Loucy (cell line): Measurements from ENCODE around the gene AUH.

Experiments used
- H2AFZ ChIP-seq: fragments of 200-600 bp; sonication (generic); 2 replicates; pipeline ENCODE4 v1.6.0; 2016; ENCODE audit warnings: antibody characterized with exemption, mild to moderate bottlenecking, low read length, moderate library complexity
- H3F3A ChIP-seq: fragments of 200-600 bp; 2 replicates; pipeline ENCODE4 v1.6.0; 2016; ENCODE audit warnings: antibody characterized with exemption, low read depth, mild to moderate bottlenecking
- H3K27me3 ChIP-seq: fragments of 200-600 bp; sonication (generic); 2 replicates; pipeline ENCODE4 v1.6.1; 2014; ENCODE audit warnings: low read length, mild to moderate bottlenecking; ENCODE audit not compliant: insufficient read depth, poor library complexity, severe bottlenecking
- H3K36me3 ChIP-seq: fragments of 200-600 bp; sonication (generic); 2 replicates; pipeline ENCODE4 v1.6.1; 2016; ENCODE audit warnings: low read length; ENCODE audit not compliant: insufficient read depth
- H3K4me1 ChIP-seq: fragments of 200-600 bp; sonication (generic); 2 replicates; pipeline ENCODE4 v1.5.1; 2014; ENCODE audit warnings: low read length, mild to moderate bottlenecking; ENCODE audit not compliant: insufficient read depth, poor library complexity, severe bottlenecking
- H3K4me2 ChIP-seq: fragments of 200-600 bp; sonication (generic); 2 replicates; pipeline ENCODE4 v1.6.0; 2014; ENCODE audit warnings: antibody characterized with exemption, low read length, low read depth, mild to moderate bottlenecking; ENCODE audit not compliant: poor library complexity, severe bottlenecking
- H3K4me3 ChIP-seq: fragments of 200-600 bp; sonication (generic); 2 replicates; pipeline ENCODE4 v1.5.1; 2014; ENCODE audit warnings: low read length, mild to moderate bottlenecking, mixed read lengths; ENCODE audit not compliant: poor library complexity, severe bottlenecking
- H3K79me2 ChIP-seq: fragments of 200-600 bp; sonication (generic); 2 replicates; pipeline ENCODE4 v1.6.1; 2014; ENCODE audit warnings: low read length; ENCODE audit not compliant: insufficient read depth
- H3K9ac ChIP-seq: fragments of 200-600 bp; sonication (generic); 2 replicates; pipeline ENCODE4 v1.6.0; 2014; ENCODE audit warnings: mild to moderate bottlenecking, low read depth, low read length, moderate library complexity; ENCODE audit not compliant: poor library complexity, severe bottlenecking
- H3K9me2 ChIP-seq: fragments of 200-600 bp; sonication (generic); replicated peaks from 2 replicates; pipeline ENCODE4 v1.6.1; 2016; ENCODE audit warnings: low read depth, low read length, mixed read lengths
- H3K9me3 ChIP-seq: fragments of 200-600 bp; sonication (generic); 2 replicates; pipeline ENCODE4 v1.6.1; 2014; ENCODE audit warnings: mild to moderate bottlenecking, antibody characterized with exemption, low read length, low read depth; ENCODE audit not compliant: insufficient read depth
- H4K20me1 ChIP-seq: fragments of 200-600 bp; sonication (generic); 2 replicates; pipeline ENCODE4 v1.6.0; 2014; ENCODE audit warnings: antibody characterized with exemption, low read length, mild to moderate bottlenecking; ENCODE audit not compliant: insufficient read depth, poor library complexity, severe bottlenecking
- CTCF ChIP-seq: fragments of 200-600 bp; sonication (generic); conservative IDR thresholded peaks from 2 replicates; pipeline ENCODE4 v1.5.1; 2014; ENCODE audit warnings: mild to moderate bottlenecking, antibody characterized with exemption, low read length
- EZH2phosphoT487 ChIP-seq: fragments of 200-600 bp; IDR thresholded peaks from 2 replicates; pipeline ENCODE4 v1.6.1; 2018; ENCODE audit warnings: antibody characterized with exemption, mild to moderate bottlenecking, moderate library complexity, borderline replicate concordance

AUH gene

GRCh38 chr9:91265514-91265913 is 96.2 kb downstream of the AUH start:
- 0 out of 2 replicates have a peak, but pooled peaks cover 3% of the 10 kb centered on the region for H3K9me3 ChIP-seq
- TF ChIP-seq EZH2phosphoT487 (no peak), CTCF (no peak)
- H3K79me2 ChIP-seq: no peaks in the 10 kb centered on the region
- 0 out of 2 replicates have a peak, but pooled peaks cover 3% of the 10 kb centered on the region for H3K36me3 ChIP-seq
- no peaks in the 10 kb centered on the region for H3K4me1 ChIP-seq
- H4K20me1 ChIP-seq: no peaks in the 10 kb centered on the region
- H3F3A ChIP-seq: no peaks in the 10 kb centered on the region
- H3K4me2 ChIP-seq: no peak overlapping the region
- no peak overlapping the region for H3K4me3 ChIP-seq
- H2AFZ ChIP-seq: no peak overlapping the region
- H3K9me2 ChIP-seq: no peaks in the 10 kb centered on the region
- no peak overlapping the region for H3K9ac ChIP-seq
- no peaks in the 10 kb centered on the region for H3K27me3 ChIP-seq

GRCh38 chr9:91261417-91261816 is 100.3 kb downstream of the AUH start:
- no peak overlapping the region for H2AFZ ChIP-seq
- no peaks in the 10 kb centered on the region for H3K79me2 ChIP-seq
- H3K4me3 ChIP-seq: no peak overlapping the region
- no peaks in the 10 kb centered on the region for H3K27me3 ChIP-seq
- no peaks in the 10 kb centered on the region for H4K20me1 ChIP-seq
- H3K9me2 ChIP-seq: no peaks in the 10 kb centered on the region
- H3K9me3 ChIP-seq: 0 out of 2 replicates have a peak, but pooled peaks cover 3% of the 10 kb centered on the region
- H3K4me1 ChIP-seq: peaks cover 8% of the 10 kb centered on the region
- H3K9ac ChIP-seq: no peak overlapping the region
- 0 out of 2 replicates have a peak, but pooled peaks cover 3% of the 10 kb centered on the region for H3K36me3 ChIP-seq
- no peaks in the 10 kb centered on the region for H3F3A ChIP-seq
- no peak overlapping the region for H3K4me2 ChIP-seq
- TF ChIP-seq EZH2phosphoT487 (no peak), CTCF (no peak)

- Histone ChIP-seq H3K4me2 (no peak overlapping the region), H3K4me3 (no peak overlapping the region), H3K79me2 (no peaks in the 10 kb centered on the region), H3K4me1 (peaks cover 30% of the 10 kb centered on the region), H3K9me2 (no peaks in the 10 kb centered on the region), H3K36me3 (0 out of 2 replicates have a peak, but pooled peaks cover 2% of the 10 kb centered on the region), H3F3A (no peaks in the 10 kb centered on the region), H3K9me3 (0 out of 2 replicates have a peak, but pooled peaks cover 3% of the 10 kb centered on the region), H4K20me1 (no peaks in the 10 kb centered on the region), H3K9ac (no peak overlapping the region), H3K27me3 (no peaks in the 10 kb centered on the region), H2AFZ (no peak overlapping the region)
- TF ChIP-seq CTCF (no peak), EZH2phosphoT487 (no peak)
Measured at GRCh38 chr9:91259162-91259561, 102.6 kb downstream of the AUH start.
